Measurements from ENCODE around the gene LAX1. TPM values are rescaled to one million over a fixed set of nuclear protein-coding genes. Genes with fewer than 3 reads are reported as not detected.

The LAX1 gene
- total and polyA plus RNA-seq, 10 of the 15 experiments (the other 5 are each of a cell fraction or from before 2014, with no cell fraction given) = 2.1 to 15.0 (median 9.0) TPM

DNA sequence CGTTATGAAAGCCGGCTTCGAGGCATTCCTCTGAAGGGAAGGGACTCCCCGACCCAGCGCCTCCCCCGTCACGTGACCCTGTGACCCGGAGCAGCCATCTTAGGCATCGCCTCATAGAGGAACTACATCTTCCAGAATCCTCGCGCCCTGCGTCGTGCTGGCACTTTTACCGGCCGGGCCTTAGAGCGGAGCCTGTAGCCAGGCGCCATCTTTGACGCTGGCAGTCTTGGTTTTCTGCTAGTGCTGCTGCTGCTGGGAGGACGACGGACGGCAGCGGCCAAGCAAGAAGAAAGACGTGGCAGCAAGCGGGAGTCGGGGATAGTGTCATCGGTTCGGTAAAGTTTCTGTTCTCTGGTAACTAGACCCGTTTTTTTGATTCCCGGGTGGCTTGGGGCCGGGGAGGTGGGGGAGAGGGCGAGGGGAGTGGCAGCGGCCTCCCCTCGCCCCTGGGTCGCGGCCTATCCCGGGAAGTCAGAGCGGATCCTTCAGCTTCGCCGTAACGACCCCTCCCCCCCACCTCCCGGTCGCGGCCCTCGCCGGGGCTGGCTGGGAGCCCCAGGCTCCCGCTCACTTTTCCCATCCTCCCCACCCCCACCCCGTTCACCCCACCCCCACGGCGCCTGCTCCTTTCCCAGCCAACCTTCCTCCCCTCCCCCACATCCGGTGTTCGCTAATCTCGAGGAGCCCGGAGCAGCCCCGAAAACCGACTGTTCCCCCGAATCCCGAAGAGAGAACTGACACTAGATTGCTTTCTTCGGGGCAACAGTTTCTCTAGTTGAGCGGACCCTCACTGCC lies 30.7 kb downstream of the LAX1 start, which contains the start of the genes ZBED6 and ZC3H11A (continued):
- TF ChIP-seq BHLHE40 (IDR thresholded peaks at IDR 0.05; ENCODE audit: borderline replicate concordance in 1 of 2, low read depth in 2 of 2, low read length in 1 of 2) = peak; percentile 94 to 98
- TF ChIP-seq SMAD1 (IDR thresholded peaks at IDR 0.05; ENCODE audit: low read depth, partially characterized antibody) = no peak
- TF ChIP-seq NR2F1 (conservative IDR thresholded peaks at IDR 0.05) = peak; percentile 84
- 0 out of 2 replicates have a peak, but pooled peaks have one; percentile 37 for TF ChIP-seq RB1 (IDR thresholded peaks at IDR 0.05; ENCODE audit: borderline replicate concordance)
- TF ChIP-seq BMI1 (IDR thresholded peaks at IDR 0.05; ENCODE audit: borderline replicate concordance) = no peak
- no peak; the same call in 1 of the 2 replicates for TF ChIP-seq ATF2 (IDR thresholded peaks at IDR 0.05; ENCODE audit: low read length)
- TF ChIP-seq EED (IDR thresholded peaks at IDR 0.05; ENCODE audit: low read depth) = no peak
- TF ChIP-seq ZNF217 (IDR thresholded peaks at IDR 0.05) = no peak
- TF ChIP-seq HCFC1 (IDR thresholded peaks at IDR 0.05; ENCODE audit: low read length) = peak; percentile 90
- TF ChIP-seq MEF2A (IDR thresholded peaks at IDR 0.05; ENCODE audit: insufficient read depth, low read depth, low read length) = peak; percentile 59; the same call in 1 of the 2 replicates

- peaks cover 4% of the 10 kb centered on the region; the same call in 1 of the 2 replicates for H3K4me1 ChIP-seq (ENCODE audit: control insufficient read depth, insufficient read depth, low read length)
- ATAC-seq (peak; percentile 64), DNase-seq (ENCODE audit: low read depth, low spot score) (peak; percentile 13), FAIRE-seq (peak; percentile 75)
- H3K27me3 ChIP-seq (replicated peaks in 1 of 2; ENCODE audit: control insufficient read depth in 2 of 2, insufficient read depth in 2 of 2, low read length in 1 of 2) = no peaks in the 10 kb centered on the region
- H3K4me2 ChIP-seq (ENCODE audit: control insufficient read depth, insufficient read depth) = peak overlapping the region; percentile 80
- 0% methylated on average over 12 of the region's 12 CpGs for WGBS (ENCODE audit: insufficient coverage, insufficient replicate concordance, low lambda C conversion rate, missing lambda C conversion rate)
- POLR2A ChIA-PET = no interaction called here
- no peaks in the 10 kb centered on the region for H4K20me1 ChIP-seq (ENCODE audit: control insufficient read depth, insufficient read depth)
- peaks cover 0 to 24% of the 10 kb centered on the region in 2 experiments; a peak in 2 of 4 replicates for H3K36me3 ChIP-seq (ENCODE audit: control insufficient read depth in 2 of 2, insufficient read depth in 2 of 2, low read length in 1 of 2)
- SMC1A ChIA-PET (ENCODE audit: uncharacterized antibody, unreplicated experiment) = interaction anchor here (1.7 kb wide), 1 partner anchor 11 kb away, joined by 6 read pairs; no protein-coding TSS in a partner anchor
- H2AFZ ChIP-seq (ENCODE audit: control insufficient read depth, low read depth, low read length) = 0 out of 2 replicates have a peak overlapping the region, but pooled peaks have one; percentile 33
- peak overlapping the region; percentile 87 for H3K4me3 ChIP-seq
- peaks cover 57% of the 10 kb centered on the region for H3K79me2 ChIP-seq (ENCODE audit: control insufficient read depth, insufficient read depth, low read length)
- CTCF ChIA-PET = no interaction called here
- H3K9me3 ChIP-seq (replicated peaks; ENCODE audit: control insufficient read depth, insufficient read depth, low read length) = no peaks in the 10 kb centered on the region; the same call in 2 of the 3 replicates
- BruUV-seq (replicated peaks) = TSS peak; percentile 56
- RAD21 ChIA-PET (ENCODE audit: unreplicated experiment) = no interaction called here
- intact Hi-C loops (cut with micrococcal nuclease; ENCODE audit: unreplicated experiment) = no loop called here
- H3K9ac ChIP-seq (ENCODE audit: control insufficient read depth, insufficient read depth, low read length) = peak overlapping the region; percentile 92
- in situ Hi-C loops (cut with MboI) = no loop called here
- H3K27ac ChIP-seq (ENCODE audit: control insufficient read depth, insufficient read depth) = peak overlapping the region; percentile 97
- TF ChIP-seq JUNB (IDR thresholded peaks at IDR 0.05) (no peak), FOXM1 (IDR thresholded peaks at IDR 0.05; ENCODE audit: low read depth, low read length) (peak; percentile 32; the same call in 1 of the 2 replicates), POLR2AphosphoS5 (IDR thresholded peaks at IDR 0.05; ENCODE audit: low read length) (0 out of 2 replicates have a peak, but pooled peaks have one; percentile 23), SIX5 (IDR thresholded peaks at IDR 0.05; ENCODE audit: low read depth, low read length, severe bottlenecking) (no peak), IKZF2 (IDR thresholded peaks at IDR 0.05) (peak in 1 of 2 experiments; percentile 29; a peak in 1 of 4 replicates), IRF4 (IDR thresholded peaks at IDR 0.05; ENCODE audit: low read depth, low read length) (peak; percentile 16; the same call in 1 of the 2 replicates), GABPA (IDR thresholded peaks at IDR 0.05; ENCODE audit: low read depth) (peak; percentile 59; the same call in 1 of the 2 replicates)
- TF ChIP-seq, protein P1, sequence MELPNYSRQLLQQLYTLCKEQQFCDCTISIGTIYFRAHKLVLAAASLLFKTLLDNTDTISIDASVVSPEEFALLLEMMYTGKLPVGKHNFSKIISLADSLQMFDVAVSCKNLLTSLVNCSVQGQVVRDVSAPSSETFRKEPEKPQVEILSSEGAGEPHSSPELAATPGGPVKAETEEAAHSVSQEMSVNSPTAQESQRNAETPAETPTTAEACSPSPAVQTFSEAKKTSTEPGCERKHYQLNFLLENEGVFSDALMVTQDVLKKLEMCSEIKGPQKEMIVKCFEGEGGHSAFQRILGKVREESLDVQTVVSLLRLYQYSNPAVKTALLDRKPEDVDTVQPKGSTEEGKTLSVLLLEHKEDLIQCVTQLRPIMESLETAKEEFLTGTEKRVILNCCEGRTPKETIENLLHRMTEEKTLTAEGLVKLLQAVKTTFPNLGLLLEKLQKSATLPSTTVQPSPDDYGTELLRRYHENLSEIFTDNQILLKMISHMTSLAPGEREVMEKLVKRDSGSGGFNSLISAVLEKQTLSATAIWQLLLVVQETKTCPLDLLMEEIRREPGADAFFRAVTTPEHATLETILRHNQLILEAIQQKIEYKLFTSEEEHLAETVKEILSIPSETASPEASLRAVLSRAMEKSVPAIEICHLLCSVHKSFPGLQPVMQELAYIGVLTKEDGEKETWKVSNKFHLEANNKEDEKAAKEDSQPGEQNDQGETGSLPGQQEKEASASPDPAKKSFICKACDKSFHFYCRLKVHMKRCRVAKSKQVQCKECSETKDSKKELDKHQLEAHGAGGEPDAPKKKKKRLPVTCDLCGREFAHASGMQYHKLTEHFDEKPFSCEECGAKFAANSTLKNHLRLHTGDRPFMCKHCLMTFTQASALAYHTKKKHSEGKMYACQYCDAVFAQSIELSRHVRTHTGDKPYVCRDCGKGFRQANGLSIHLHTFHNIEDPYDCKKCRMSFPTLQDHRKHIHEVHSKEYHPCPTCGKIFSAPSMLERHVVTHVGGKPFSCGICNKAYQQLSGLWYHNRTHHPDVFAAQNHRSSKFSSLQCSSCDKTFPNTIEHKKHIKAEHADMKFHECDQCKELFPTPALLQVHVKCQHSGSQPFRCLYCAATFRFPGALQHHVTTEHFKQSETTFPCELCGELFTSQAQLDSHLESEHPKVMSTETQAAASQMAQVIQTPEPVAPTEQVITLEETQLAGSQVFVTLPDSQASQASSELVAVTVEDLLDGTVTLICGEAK (IDR thresholded peaks at IDR 0.05; ENCODE audit: borderline replicate concordance) = peak; percentile 67; the same call in 1 of the 2 replicates
Observed at GRCh38 chr1:203796236-203796605, 31.2 kb downstream of the LAX1 start.

Measured in GM12878 (cell line).